ENCODE measurements around the gene TMEM63A.

The TMEM63A gene

GRCh38 chr1:225866061-225866837 lies 15.9 kb downstream of the TMEM63A start:
- no peak for DNase-seq (ENCODE audit: low spot score)

GRCh38 chr1:225865514-225865913 lies 16.7 kb downstream of the TMEM63A start:
- no peak for DNase-seq (ENCODE audit: low spot score)

GRCh38 chr1:225863167-225863566 lies 19.0 kb downstream of the TMEM63A start:
- no peak for DNase-seq (ENCODE audit: low spot score)

GRCh38 chr1:225862581-225862950 lies 19.6 kb downstream of the TMEM63A start:
- DNase-seq (ENCODE audit: low spot score): no peak

- DNase-seq (ENCODE audit: low spot score): no peak
Measured at GRCh38 chr1:225861834-225862580, 20.2 kb downstream of the TMEM63A start.

- DNase-seq (ENCODE audit: low spot score): no peak
Measured at GRCh38 chr1:225860876-225861441, 21.2 kb downstream of the TMEM63A start.

GRCh38 chr1:225860107-225860506 lies 22.1 kb downstream of the TMEM63A start:
- no peak for DNase-seq (ENCODE audit: low spot score)

- no peak for DNase-seq (ENCODE audit: low spot score)
Measured at GRCh38 chr1:225859151-225859550, 23.0 kb downstream of the TMEM63A start.

- no peak for DNase-seq (ENCODE audit: low spot score)
Measured at GRCh38 chr1:225857256-225857655, 24.9 kb downstream of the TMEM63A start.

GRCh38 chr1:225855503-225856300 lies 26.5 kb downstream of the TMEM63A start:
- no peak for DNase-seq (ENCODE audit: low spot score)

GRCh38 chr1:225853441-225853840 lies 28.7 kb downstream of the TMEM63A start:
- no peak for DNase-seq (ENCODE audit: low spot score)

- no peak for DNase-seq (ENCODE audit: low spot score)
Measured at GRCh38 chr1:225852413-225853124, 29.6 kb downstream of the TMEM63A start.

- DNase-seq (ENCODE audit: low spot score): no peak
Measured at GRCh38 chr1:225851805-225852204, 30.4 kb downstream of the TMEM63A start.

GRCh38 chr1:225850370-225850769 lies 31.8 kb downstream of the TMEM63A start:
- no peak for DNase-seq (ENCODE audit: low spot score)

GRCh38 chr1:225849925-225850324 lies 32.3 kb downstream of the TMEM63A start:
- DNase-seq (ENCODE audit: low spot score): no peak

GRCh38 chr1:225848030-225848955 lies 33.9 kb downstream of the TMEM63A start:
- no peak for DNase-seq (ENCODE audit: low spot score)

- DNase-seq (ENCODE audit: low spot score): no peak
Measured at GRCh38 chr1:225847610-225848009, 34.6 kb downstream of the TMEM63A start.

- no peak for DNase-seq (ENCODE audit: low spot score)
Measured at GRCh38 chr1:225846331-225847310, 35.6 kb downstream of the TMEM63A start.

- DNase-seq (ENCODE audit: low spot score): peak; percentile 62
Measured at GRCh38 chr1:225845571-225846259, 36.5 kb downstream of the TMEM63A start.

Measured in RKO (cell line).